Kidney glomerular epithelial cell (primary cell): ENCODE measurements around the gene CCDC92.

Experiments used
- DNase-seq: peaks from one replicate; lab custom pipeline; 2025; lab: John Stamatoyannopoulos, UW

CCDC92 gene

DNA sequence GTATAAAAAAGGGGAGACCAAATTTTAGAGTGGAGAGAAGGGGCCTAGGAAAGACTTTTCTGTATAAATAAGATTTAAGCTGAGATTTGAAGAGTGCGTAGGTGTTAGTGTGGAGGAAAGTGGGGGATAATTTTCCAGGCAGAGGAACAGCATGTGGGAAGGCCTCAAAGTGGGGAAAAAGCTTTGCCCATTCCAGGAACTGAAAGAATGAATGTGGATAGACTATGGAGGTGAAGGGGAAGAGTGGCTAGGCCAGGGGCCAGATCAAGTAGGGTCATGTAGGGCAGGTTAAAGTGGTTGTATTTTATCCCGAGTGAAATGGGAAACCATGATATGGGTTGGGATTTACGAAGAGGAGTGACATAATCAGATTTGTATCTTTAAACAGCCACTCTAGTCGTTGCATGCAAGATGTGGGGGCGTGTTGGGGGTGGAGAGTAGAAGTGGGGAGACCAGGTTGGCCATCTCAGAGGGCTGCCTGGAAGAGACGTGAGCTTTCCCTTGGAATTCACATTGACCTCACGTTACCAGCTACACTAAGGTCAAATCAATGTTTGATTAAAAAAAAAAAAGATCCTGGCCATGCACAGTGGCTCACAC, 3.7 kb upstream of the CCDC92 start:
- DNase-seq, result no peak

GRCh38 chr12:123973552-123974341, 1.1 kb upstream of the CCDC92 start:
- no peak for DNase-seq

DNA sequence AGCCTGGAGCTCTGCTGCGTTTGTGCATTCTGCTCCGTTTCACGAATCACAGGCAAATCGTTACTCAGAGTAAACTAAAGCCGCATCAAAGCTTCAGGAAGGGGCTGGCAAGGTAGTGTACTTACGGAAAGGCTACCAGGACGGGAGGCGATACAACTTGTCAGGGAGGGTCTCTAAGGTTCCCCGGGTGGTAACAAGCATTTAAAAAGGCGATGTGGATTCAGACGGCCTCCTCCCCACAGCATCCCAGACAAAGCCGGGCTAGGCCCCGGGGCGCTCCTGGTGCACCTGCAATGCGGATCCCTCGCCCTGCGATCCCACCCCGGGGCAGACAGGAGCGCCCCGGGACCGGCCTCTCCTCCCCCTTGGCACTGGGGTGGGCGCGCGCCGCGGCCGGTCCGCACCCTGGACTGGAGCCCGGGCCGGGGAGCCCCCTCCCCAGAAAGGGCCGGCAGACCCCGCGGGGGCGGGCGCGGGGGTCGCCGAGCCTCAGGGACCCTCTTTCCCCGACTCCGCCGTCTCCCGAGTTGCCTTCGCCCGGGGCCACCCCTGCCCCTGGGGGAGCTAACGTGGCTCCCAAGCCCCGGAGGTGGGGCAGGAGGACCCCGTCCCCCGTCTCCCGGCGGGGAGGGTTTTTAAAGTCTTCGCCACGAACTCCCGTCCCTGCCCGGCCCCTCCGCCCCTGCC, 718 bp downstream of the CCDC92 start:
- peak; percentile 42 for DNase-seq

DNA sequence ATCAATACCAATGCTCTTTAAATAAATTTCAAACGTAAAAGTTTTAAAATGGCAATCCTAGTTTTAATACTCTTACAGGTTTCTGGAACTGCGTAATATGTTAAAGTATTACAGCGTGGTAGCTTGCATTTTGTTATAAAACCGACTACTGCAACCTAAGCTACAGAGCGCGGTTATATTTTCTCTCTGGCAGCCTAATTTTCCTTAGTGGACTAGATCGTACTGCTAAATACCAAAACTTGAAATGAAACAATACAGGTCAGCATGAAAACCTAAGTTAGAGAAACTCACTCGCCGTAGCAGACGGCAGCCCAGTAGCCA, 1.2 kb downstream of the CCDC92 start:
- DNase-seq, result no peak

- DNase-seq, result peak; percentile 51
These were observed 5.5 kb downstream of the CCDC92 start for GRCh38 chr12:123967121-123967586.

DNA sequence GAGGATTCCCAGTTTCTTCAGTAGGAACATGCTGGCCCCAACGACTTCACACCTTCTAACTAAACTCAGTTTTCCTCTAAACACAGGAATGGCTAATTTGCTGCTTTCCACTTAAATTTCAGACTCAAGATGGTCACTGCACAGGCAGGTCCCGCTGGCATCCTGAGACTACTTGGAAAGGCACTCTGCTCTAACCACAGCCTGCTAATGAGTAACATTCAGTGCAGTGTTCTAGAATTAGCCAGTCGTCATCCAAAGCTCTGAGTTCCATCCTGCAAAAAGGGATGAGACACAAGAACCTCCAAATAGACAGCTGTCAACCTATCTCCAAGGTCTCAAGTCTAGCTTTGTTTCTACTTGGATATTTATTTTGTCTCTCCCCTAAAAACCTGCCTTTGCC, 6.0 kb downstream of the CCDC92 start:
- DNase-seq, result peak; percentile 51

GRCh38 chr12:123965382-123965781, 7.2 kb downstream of the CCDC92 start:
- DNase-seq, result no peak

- DNase-seq, result no peak
These were observed 8.8 kb downstream of the CCDC92 start for GRCh38 chr12:123963821-123964220.

- no peak for DNase-seq
These were observed 10.1 kb downstream of the CCDC92 start for GRCh38 chr12:123962513-123962912.

- DNase-seq, result no peak
These were observed 10.9 kb downstream of the CCDC92 start for GRCh38 chr12:123961585-123962345.

DNA sequence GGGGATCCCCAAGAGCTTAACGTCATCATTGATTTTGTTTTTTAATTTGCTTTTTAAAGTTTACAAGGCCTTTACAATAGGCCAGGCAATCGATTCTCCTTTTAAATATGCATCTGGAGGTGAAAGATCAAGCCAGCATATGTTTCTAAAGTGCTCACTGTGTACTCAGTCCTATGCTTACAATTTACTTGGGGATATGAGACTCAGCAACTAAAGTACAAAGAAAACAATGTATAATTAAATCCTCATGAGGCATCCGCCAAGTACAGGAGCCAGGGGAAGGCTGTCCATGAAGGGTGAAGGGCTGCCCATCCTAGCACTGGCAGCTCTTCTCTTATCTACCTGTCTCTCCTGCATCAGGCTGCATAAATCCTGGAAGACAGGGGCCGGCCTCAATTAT, 11.8 kb downstream of the CCDC92 start:
- no peak for DNase-seq

GRCh38 chr12:123960029-123960735, 12.4 kb downstream of the CCDC92 start:
- no peak for DNase-seq

- no peak for DNase-seq
These were observed 13.8 kb downstream of the CCDC92 start for GRCh38 chr12:123958876-123959275.

DNA sequence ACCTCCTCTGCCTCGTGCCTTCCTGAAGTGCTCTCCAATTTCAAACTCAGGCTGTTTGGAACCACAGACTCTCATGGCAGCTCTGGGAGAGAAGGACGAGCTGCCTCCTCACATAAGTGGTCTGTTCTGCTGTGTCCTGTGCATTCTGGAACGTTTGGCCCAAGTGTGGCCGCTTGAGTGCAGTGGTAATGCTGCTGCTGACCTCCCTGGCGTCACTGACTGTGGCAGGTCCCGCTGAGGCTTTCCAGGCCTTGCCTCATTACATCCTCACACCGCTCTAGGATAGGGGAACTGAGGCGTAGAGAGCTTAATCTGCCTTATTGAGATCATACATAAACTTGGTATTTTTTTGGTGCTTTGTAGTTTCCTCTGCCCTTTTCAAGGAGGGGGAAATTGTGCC, 14.2 kb downstream of the CCDC92 start:
- DNase-seq, result no peak

DNA sequence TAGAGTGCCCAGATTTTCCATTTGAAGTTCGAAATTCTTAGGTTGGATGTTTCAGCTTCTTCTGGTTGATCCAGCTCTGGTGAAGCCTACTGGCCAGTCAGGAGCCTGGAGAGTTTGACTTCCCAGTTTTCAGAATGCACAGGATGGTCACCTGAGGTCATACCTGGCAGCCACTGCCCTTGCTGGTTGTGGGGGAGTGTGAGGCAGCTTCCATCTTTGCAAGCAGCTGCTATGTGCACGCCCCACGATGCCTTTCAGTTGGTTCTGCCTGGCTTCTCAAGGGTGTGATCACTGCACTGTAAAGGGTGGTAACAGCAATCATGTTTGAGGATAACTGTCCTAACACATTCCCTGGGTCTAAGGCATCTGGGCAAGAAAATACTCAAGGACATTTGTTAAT, 15.4 kb downstream of the CCDC92 start:
- no peak for DNase-seq

GRCh38 chr12:123956249-123956648, 16.4 kb downstream of the CCDC92 start:
- DNase-seq, result no peak

GRCh38 chr12:123954647-123955350, 17.8 kb downstream of the CCDC92 start:
- DNase-seq, result no peak

DNA sequence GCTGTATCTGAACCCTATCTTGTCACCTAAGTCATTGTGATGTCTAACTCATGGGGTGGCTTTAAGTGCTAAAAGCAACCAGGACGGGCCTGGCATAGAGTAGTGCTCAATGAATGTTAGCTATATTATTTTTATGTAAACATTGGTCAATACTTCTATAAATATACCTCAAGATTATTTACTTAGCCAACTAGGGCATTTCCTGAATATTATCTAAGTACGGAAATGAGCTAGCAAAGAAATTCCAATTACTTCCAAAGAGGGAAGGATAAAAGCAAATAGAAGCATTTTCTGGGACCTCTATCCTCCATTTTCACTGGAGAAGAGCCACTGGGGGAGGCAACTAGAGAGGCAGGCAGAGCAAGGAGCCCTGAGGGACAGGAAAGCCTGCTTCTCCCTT, 20.6 kb downstream of the CCDC92 start:
- no peak for DNase-seq

- DNase-seq, result no peak
These were observed 21.2 kb downstream of the CCDC92 start for GRCh38 chr12:123951467-123951866.

GRCh38 chr12:123950476-123951349, 21.9 kb downstream of the CCDC92 start:
- DNase-seq, result no peak
